Bronchial epithelial cell (primary cell): ENCODE data around the gene CHCHD5. TPM values are rescaled to one million over a fixed set of nuclear protein-coding genes. Genes with fewer than 3 reads are reported as not detected.
"Not testable (repeated sequence)": the region's sequence is repeated elsewhere in the genome, so short reads cannot be mapped to it uniquely, and the experiment has no call there.

Experiments used
- DNase-seq: peaks from one replicate; pipeline ENCODE4 v3.0.0-alpha.2; 2010; ENCODE audit warnings: low read depth
- FAIRE-seq: peaks from 2 replicates; lab custom pipeline; 2011; peaks lifted over from hg19 to GRCh38; lab: Jason Lieb, UNC
- H3K27me3 ChIP-seq: 2 replicates; pipeline ENCODE4 v1.5.1; 2011; ENCODE audit warnings: low read length; ENCODE audit not compliant: control insufficient read depth, insufficient read depth
- H3K36me3 ChIP-seq: 2 replicates; pipeline ENCODE4 v1.5.1; 2011; ENCODE audit warnings: low read length; ENCODE audit not compliant: control insufficient read depth, insufficient read depth
- H3K4me3 ChIP-seq: 2 replicates; pipeline ENCODE4 v1.5.1; 2011; ENCODE audit warnings: mild to moderate bottlenecking, low read depth, low read length, control low read depth
- CTCF ChIP-seq: IDR thresholded peaks from 2 replicates; pipeline ENCODE4 v1.5.1; 2011; ENCODE audit warnings: mild to moderate bottlenecking, moderate library complexity, low read length, control low read depth, inconsistent platforms; ENCODE audit not compliant: insufficient read depth, severe bottlenecking
- total RNA-seq: library from RNA; depleted of rRNA; stranded (reverse); fragments of >200 nt; gene quantifications from 2 replicates; pipeline ENCODE4 v1.2.1, GENCODE V29; 2014

CHCHD5 gene, protein sequence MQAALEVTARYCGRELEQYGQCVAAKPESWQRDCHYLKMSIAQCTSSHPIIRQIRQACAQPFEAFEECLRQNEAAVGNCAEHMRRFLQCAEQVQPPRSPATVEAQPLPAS
- 10.3 and 20.2 TPM in 2 replicates for total RNA-seq

- TF ChIP-seq CTCF: peak; percentile 8
- no peak for FAIRE-seq
- peaks cover 3% of the 10 kb centered on the region for H3K36me3 ChIP-seq
- DNase-seq: peak; percentile 91
- no peaks in the 10 kb centered on the region for H3K27me3 ChIP-seq
- peak within 1 kb of the TSS; percentile 67 for H3K4me3 ChIP-seq
Measured at GRCh38 chr2:112584134-112584890, at the start of gene CHCHD5. Gene CHCHD5 (plus strand): TSS chr2:112584609. CDS start chr2:112584648, 39 bp downstream.

DNA sequence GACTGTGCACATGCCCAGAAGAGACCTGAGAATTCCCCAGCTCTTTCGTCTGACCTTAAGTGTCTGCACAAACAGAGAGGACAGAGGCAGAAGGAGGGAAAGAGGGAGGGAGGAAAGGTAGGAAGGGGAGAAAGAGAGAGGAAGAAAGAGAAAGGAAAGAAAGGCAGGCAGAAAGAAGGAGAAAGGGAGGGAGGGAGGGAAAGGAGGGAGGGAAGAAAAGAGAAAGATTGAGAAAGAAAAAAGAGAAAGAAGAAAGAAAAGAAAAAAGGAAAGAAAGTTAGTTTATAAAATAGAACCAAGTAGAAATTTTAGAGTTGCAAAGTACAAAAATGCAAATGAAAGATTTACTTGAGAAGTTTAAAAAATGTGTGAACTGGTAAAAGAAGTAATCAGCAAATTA is 49.6 kb upstream of the CHCHD5 start:
- FAIRE-seq: no peak
- no peak overlapping the region for H3K4me3 ChIP-seq
- no peaks in the 10 kb centered on the region for H3K27me3 ChIP-seq
- peaks cover 2% of the 10 kb centered on the region for H3K36me3 ChIP-seq
- TF ChIP-seq CTCF: no peak
- no peak for DNase-seq

GRCh38 chr2:112536665-112537064 is 47.7 kb upstream of the CHCHD5 start:
- not testable (repeated sequence) for FAIRE-seq, H3K4me3 ChIP-seq, H3K27me3 ChIP-seq, H3K36me3 ChIP-seq, DNase-seq

- H3K4me3 ChIP-seq: no peak overlapping the region
- no peak for TF ChIP-seq CTCF
- no peak for FAIRE-seq
- H3K27me3 ChIP-seq: no peaks in the 10 kb centered on the region
- no peak for DNase-seq
- H3K36me3 ChIP-seq: no peaks in the 10 kb centered on the region
Measured at GRCh38 chr2:112539306-112539705, 45.1 kb upstream of the CHCHD5 start.

DNA sequence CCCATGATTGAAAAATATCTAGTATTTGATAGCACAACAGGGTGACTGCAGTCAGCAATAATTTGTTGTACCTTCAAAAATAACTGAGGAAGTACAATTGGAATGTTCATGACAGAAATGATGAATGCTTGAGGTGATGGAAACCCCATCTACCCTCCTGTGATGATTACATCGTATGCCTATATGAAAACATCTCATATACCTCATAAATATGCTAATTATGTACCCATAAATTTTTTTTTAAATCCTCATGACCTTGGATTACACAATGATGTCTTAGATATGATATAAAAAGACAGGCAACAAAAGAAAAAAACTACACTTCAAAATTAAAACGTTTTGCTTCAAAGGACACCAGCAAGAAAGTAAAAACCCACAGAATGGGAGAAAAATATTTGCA is 43.5 kb upstream of the CHCHD5 start:
- no peak overlapping the region for H3K4me3 ChIP-seq
- no peak for TF ChIP-seq CTCF
- H3K36me3 ChIP-seq: no peaks in the 10 kb centered on the region
- DNase-seq (no peak), FAIRE-seq (no peak)
- no peaks in the 10 kb centered on the region for H3K27me3 ChIP-seq

DNA sequence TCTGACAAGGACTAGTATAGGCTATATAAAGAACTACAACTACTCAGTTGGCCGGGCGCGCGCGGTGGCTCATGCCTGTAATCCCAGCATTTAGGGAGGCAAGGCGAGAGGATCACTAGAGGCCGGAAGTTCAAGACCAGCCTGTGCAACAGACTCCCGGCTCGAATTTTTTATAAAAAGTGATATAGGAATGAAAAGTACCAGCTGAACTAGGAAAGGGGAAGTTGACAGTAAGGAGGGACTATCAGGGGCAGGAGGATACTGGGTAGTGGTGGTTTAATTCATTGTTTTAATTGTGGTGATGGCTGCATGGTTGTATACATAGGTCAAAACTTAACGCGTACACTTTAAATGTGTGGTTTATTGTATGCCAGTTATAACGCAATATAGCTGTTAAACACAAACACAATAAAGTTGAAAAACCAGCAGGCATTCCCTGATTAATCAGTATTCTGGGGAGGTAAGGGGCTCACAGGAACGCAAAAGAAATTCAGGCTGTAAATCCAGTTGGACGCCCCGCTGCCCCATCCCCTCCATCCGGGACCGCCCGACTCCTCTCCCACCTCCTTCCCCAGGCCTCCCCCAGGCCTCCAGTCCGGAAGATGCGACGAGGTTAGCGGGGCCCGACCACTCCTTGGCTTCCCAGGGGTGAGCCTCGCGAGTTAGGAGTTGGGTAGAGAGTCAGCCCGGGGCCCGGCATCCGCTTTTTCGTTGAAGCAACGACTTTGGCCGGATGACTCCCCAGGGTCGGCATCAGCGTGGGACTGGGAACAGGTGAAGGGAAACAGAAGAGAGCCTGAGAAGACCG is 42.9 kb upstream of the CHCHD5 start:
- H3K4me3 ChIP-seq: peak overlapping the region; percentile 75
- FAIRE-seq (no peak), DNase-seq (no peak)
- H3K27me3 ChIP-seq: no peaks in the 10 kb centered on the region
- no peak for TF ChIP-seq CTCF
- peaks cover 2% of the 10 kb centered on the region for H3K36me3 ChIP-seq
